ENCODE measurements around the gene F13B.

DNA sequence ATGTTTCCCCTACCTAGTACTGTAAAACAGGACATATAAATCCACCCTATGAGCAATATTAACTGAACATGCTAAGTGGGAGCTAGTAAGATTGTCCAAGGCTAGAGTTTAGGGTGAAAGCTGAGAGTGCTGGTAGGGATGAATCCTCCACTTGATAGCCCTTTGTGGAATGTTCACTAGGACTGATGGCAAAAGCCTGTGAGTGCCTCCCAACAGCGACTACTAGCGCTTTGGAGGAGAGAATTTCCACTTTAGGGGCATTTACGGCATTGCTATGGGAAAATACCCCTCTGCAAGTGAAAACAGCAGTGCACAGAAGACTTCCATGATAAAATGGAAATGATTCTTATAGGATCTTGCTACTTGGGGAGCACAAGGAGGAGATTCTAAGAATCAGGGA is 53.8 kb downstream of the F13B start:
- TF ChIP-seq, protein P1, sequence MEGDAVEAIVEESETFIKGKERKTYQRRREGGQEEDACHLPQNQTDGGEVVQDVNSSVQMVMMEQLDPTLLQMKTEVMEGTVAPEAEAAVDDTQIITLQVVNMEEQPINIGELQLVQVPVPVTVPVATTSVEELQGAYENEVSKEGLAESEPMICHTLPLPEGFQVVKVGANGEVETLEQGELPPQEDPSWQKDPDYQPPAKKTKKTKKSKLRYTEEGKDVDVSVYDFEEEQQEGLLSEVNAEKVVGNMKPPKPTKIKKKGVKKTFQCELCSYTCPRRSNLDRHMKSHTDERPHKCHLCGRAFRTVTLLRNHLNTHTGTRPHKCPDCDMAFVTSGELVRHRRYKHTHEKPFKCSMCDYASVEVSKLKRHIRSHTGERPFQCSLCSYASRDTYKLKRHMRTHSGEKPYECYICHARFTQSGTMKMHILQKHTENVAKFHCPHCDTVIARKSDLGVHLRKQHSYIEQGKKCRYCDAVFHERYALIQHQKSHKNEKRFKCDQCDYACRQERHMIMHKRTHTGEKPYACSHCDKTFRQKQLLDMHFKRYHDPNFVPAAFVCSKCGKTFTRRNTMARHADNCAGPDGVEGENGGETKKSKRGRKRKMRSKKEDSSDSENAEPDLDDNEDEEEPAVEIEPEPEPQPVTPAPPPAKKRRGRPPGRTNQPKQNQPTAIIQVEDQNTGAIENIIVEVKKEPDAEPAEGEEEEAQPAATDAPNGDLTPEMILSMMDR (IDR thresholded peaks at IDR 0.05; ENCODE audit: low read depth, low read length, poor library complexity, severe bottlenecking): no peak
- TF ChIP-seq EZH2phosphoT487 (IDR thresholded peaks at IDR 0.05; ENCODE audit: borderline replicate concordance, low read length): no peak

Measured in DOHH2 (cell line).